Activated naive CD4-positive, alpha-beta T cell treated with anti-CD3 and anti-CD28 coated beads, Interleukin-2, amount 50 U/mL, for 72 hours (primary cell): ENCODE measurements around the gene POLR2I. TPM values are rescaled to one million over a fixed set of nuclear protein-coding genes. Genes with fewer than 3 reads are reported as not detected.
A peak's percentile ranks its signal among the peaks of the same experiment; 100 is the strongest.
"Not testable (repeated sequence)": the region's sequence is repeated elsewhere in the genome, so short reads cannot be mapped to it uniquely, and the experiment has no call there.

Experiments used
- ATAC-seq, 2 donors: fragments of 150-1000 bp; cut with Tn5 transposase; 2 replicates each; pipeline ENCODE4 v1.10.0; 2021; ENCODE audit warnings: mild to moderate bottlenecking in 2 of 2, moderate library complexity in 2 of 2
- DNase-seq, 2 donors: peaks; one replicate each; pipeline ENCODE4 v3.0.0; 2021 to 2022; ENCODE audit warnings: low spot score in 2 of 2
- H3K27ac Mint-ChIP-seq, 2 donors: one replicate each; pipeline ENCODE4 v1.8.0; 2022; ENCODE audit warnings: mild to moderate bottlenecking in 2 of 2, mixed read lengths in 2 of 2
- H3K36me3 Mint-ChIP-seq, 2 donors: one replicate each; pipeline ENCODE4 v1.8.0; 2022; ENCODE audit warnings: mixed read lengths in 2 of 2
- H3K9me3 Mint-ChIP-seq, 2 donors: one replicate each; pipeline ENCODE4 v1.8.0; 2022; ENCODE audit warnings: mixed read lengths in 2 of 2
- total RNA-seq, 2 donors: library from RNA; stranded (reverse); gene quantifications; one replicate each; pipeline ENCODE4 v1.2.3, GENCODE V29; 2022

The POLR2I gene
- total RNA-seq, 2 donors from 2014 or later, result 39.1 to 66.3 TPM

DNA sequence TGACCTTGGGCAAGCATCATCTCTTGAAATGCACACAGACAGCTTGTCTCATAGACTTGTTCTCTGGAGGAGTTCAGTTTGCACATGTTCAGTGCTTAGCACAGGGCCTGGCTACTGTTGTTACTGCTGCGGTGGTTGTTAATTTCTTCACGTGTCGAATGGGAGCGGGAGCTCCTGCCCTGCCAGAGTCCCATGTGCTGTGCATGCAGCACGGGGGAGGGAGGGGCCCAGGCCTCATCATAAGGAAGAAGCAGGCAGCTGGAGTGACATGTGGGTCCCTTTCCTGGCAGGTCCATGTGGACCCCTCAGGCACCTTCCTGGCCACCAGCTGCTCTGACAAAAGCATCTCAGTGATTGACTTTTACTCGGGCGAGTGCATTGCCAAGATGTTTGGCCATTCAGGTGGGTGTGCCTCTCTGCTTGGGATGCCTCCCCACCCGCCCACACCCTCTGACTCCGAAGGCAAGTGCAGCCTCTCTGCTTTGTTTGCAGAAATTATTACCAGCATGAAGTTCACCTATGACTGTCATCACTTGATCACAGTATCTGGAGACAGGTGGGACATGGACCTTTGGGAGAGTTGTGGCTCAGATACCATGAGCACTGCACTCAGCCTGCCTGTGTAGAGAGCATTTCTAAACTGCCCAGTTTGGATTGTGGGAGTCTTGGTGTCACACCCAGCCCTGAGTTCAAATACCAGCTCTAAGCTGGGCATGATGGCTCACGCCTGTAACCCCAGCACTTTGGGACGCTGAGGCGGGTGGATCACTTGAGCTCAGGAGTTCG lies 23.6 kb downstream of the POLR2I start:
- DNase-seq (no peak), ATAC-seq (no peak)
- Mint-ChIP-seq H3K9me3 (no peaks in the 10 kb centered on the region), H3K36me3 (peaks cover 23 to 28% of the 10 kb centered on the region in 2 donors), H3K27ac (peak overlapping the region in 1 of 2 donors; percentile 76)

DNA sequence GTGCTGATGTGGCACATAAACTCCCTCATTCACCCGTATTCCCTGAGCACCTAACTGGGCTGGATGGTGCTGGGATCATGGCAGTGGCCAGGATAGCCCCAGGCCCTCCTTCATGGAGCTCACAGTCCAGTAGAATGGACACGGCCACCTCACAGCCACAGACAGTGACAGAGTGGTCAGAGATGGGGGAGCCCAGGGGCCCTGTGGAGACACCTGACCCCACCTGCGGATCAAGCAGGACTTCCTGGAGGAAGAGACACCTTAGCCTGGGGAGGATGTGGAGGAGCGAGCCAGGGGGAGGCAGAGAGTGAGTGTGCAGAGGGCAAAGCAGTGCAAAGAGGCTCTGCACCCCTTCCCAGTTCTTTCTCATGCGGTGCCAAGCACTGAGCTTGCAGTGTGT lies 24.8 kb downstream of the POLR2I start:
- peak overlapping the region; percentile 30 to 38 for H3K27ac Mint-ChIP-seq

DNA sequence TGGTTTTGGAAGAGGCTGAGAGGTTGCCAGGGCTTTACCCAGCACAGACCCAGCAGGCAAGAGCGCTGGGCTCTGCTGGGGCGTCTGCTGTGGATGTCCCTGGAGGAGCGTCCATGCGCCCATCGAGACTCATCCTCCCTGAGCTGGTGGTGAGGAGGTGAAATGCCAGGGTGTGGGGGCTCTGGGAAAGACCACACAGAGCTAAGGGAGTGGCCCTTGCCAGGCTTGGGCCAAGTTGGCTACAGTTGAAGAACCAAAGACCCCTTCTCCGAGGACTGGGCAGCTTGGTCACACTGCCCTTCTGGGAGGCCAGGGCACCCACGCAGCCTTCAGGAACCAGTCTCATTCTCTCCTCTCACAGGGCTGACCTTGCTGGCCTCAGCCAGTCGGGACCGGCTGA lies 28.3 kb downstream of the POLR2I start:
- H3K36me3 Mint-ChIP-seq, result peaks cover 27 to 34% of the 10 kb centered on the region in 2 donors
- H3K27ac Mint-ChIP-seq, result no peak overlapping the region
- DNase-seq, result no peak
- no peaks in the 10 kb centered on the region for H3K9me3 Mint-ChIP-seq
- peak in 1 of 2 donors; percentile 11 for ATAC-seq

More for the DNA sequence above, 24.8 kb downstream of the POLR2I start:
- ATAC-seq (no peak), DNase-seq (no peak)
- H3K36me3 Mint-ChIP-seq, result peaks cover 24 to 29% of the 10 kb centered on the region in 2 donors
- H3K9me3 Mint-ChIP-seq, result no peaks in the 10 kb centered on the region

DNA sequence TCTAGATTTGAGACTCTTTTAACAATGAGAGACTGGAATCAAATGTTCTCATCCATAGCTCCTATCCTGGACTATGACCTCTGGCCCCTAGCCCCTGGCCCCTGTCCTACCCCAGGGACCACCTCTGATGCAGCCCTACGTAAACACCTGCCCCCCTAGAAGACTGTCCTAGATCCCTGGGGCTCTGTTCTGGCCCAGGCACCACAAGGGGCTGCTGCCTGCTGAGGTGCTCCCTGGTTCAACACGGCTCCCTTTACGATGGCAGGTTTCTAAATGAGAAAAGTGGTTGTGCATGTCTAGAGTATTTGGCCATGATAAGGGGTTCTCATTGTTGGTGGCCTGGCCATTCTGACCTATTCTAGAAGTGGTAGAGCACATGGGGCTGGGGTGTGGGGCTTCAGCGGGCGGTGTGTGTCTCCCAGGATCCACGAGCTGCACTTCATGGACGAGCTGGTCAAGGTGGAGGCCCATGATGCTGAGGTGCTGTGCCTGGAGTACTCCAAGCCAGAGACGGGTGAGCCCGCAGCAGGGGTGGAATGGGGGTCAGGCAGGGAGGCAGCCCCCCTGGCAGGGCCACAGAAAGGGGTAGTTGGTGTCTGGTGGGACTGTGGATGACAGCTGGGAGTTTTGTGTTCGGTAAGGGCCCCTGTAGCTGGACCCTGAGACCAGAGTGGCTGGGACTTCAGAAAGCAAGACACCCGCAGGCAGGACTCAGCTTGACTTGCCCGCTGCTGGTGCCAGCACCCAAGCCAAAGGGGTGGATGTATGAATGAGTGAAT lies 30.3 kb downstream of the POLR2I start:
- Mint-ChIP-seq H3K9me3 (no peaks in the 10 kb centered on the region), H3K27ac (peak overlapping the region in 1 of 2 donors; percentile 59), H3K36me3 (peaks cover 20 to 39% of the 10 kb centered on the region in 2 donors)
- no peak for ATAC-seq
- no peak for DNase-seq

DNA sequence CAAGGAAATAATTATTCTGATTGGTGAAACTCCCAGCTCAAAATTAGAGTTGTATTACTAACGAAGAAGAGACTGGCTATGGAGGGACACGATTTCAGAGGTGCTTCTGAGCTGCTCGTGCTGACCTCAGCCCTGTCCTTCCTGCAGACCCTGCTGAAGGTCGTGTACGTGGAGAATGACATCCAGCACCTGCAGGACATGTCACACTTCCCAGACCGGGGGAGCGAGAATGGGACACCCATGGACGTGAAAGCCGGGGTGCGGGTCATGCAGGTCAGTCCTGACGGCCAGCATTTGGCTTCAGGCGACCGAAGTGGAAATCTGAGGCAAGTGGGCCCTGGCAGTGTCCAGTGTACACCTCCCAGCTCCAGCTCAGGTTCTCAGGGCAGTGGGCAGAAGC lies 31.8 kb downstream of the POLR2I start:
- H3K27ac Mint-ChIP-seq, result peak overlapping the region in 1 of 2 donors; percentile 41
- no peaks in the 10 kb centered on the region for H3K9me3 Mint-ChIP-seq
- peaks cover 20 to 30% of the 10 kb centered on the region in 2 donors for H3K36me3 Mint-ChIP-seq
- ATAC-seq (no peak), DNase-seq (no peak)

DNA sequence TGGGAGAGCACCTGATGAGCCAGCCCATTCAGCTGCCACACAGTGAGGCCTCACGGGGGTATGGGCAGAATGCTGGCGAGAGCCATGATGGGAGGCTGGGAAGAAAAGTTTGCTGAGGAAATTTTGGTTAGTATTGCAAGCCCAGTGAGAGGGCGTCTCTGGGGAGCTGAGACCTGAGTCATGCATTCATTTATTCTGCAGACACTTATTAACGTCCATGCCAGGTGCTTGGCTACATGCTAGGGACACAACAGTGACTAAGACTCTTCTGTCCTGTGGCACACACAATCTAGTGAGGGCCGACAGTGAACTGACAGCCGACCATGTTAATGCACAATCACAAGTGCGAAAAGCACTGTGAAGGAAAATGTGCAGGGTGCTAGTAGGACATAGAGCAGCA lies 32.8 kb downstream of the POLR2I start:
- Mint-ChIP-seq H3K9me3 (no peaks in the 10 kb centered on the region), H3K36me3 (peaks cover 20 to 30% of the 10 kb centered on the region in 2 donors)

DNA sequence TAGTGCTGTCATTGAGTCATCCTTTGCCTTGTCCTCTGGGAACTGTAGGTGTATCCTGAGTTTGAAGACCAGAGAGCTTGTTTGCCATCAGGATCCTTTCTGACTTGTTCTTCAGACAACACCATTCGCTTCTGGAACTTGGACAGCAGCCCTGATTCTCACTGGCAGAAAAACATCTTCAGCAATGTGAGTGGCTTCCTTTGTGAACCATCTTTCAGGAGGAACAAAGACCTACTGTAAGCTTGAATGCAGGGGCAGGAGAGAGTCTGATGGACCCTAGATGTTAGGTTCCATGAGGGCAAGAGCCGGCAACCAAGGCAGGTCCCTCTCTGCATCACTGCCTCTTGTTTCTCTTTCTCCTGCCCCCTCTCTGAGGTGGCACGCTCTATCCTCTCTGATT lies 33.3 kb downstream of the POLR2I start:
- no peaks in the 10 kb centered on the region for H3K9me3 Mint-ChIP-seq
- DNase-seq (no peak), ATAC-seq (no peak)
- H3K36me3 Mint-ChIP-seq, result peaks cover 20 to 30% of the 10 kb centered on the region in 2 donors
- no peak overlapping the region for H3K27ac Mint-ChIP-seq

More for the DNA sequence above, 32.8 kb downstream of the POLR2I start:
- DNase-seq (no peak), ATAC-seq (no peak)
- H3K27ac Mint-ChIP-seq, result peak overlapping the region in 1 of 2 donors; percentile 4

DNA sequence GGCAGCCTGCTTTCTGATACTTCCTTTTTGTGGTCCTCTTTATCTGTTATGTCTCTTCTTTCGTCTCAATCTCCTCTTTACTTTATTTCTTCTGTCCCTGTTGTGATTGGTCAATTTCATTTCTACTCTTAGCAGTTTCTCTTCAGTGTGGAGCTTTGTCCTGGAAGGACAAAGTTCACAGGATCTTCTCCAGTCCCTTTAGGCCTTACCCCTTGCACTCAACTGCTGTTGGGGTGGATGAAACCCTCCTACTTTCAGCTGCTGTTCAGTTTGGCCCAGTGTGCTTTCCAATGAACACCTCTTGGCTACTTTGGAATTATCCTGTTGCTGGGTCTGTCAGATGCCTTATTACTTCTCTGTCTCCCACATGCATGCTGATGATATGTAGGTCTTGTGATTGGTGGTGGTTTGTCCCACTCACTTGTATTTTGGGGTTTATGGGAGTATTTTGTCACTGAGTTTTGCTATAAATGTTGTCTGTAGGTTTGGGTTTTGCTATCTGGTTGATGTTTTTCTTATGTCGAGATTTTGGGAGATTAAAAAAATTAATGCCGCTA lies 35.2 kb downstream of the POLR2I start:
- ATAC-seq (no peak), DNase-seq (no peak)
- H3K36me3 Mint-ChIP-seq, result peaks cover 21 to 32% of the 10 kb centered on the region in 2 donors
- H3K9me3 Mint-ChIP-seq, result no peaks in the 10 kb centered on the region
- peak overlapping the region in 1 of 2 donors; percentile 58 for H3K27ac Mint-ChIP-seq

DNA sequence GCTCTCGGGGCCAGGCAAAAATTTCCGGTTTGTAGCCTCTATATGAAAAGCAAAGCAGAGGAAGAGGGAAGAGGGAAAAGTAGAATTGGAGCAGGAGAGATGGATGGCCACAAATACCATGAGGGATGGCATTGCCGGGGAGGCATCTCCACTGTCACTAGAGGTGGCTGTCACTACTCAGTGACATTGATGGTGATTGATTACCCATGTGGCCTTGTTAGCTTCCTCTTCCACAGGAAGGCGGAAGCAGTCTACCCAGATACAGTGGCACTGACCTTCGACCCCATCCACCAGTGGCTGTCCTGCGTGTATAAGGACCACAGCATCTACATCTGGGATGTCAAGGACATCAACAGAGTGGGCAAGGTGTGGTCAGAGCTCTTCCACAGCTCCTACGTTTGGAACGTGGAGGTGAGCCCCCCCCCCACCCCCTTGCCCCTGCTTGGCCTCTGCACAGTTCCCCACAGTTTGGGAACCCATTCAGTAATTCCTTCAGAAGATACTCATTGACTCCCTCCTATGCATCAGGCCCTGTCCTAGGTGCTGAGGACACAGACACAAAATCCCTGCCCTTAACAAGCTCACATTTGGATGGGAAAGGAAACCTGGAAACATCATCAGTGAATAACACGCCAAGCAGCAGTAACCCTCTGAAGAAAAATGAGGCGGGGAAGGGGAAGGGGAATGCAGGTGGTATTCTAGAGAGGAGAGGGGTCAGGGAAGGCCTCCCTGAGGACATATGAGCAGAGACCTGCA lies 41.4 kb downstream of the POLR2I start:
- no peak for DNase-seq
- peaks cover 15 to 20% of the 10 kb centered on the region in 2 donors for H3K36me3 Mint-ChIP-seq
- no peak for ATAC-seq
- peak overlapping the region in 1 of 2 donors; percentile 65 for H3K27ac Mint-ChIP-seq
- no peaks in the 10 kb centered on the region for H3K9me3 Mint-ChIP-seq

DNA sequence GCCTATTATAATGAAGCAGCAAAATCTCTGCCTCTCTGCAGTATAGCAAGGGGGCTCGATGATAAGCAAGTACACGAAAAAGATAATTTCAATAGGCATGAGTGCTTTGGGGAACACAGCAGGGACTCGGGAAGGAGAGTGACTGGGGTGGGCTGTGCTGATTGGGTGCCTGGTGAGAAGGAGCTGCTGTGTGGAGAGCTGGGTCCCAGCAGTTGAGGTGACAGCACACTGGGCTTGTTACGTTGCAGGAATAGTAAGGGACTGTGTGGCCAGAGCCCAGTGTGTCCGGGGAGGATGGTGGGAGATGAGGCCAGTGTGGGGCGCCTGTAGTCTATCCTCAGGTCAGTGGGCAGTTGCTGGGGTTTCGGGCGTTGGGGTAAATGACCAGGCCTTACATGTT lies 42.6 kb downstream of the POLR2I start:
- no peak for ATAC-seq
- H3K9me3 Mint-ChIP-seq, result no peaks in the 10 kb centered on the region
- DNase-seq, result no peak
- H3K27ac Mint-ChIP-seq, result peak overlapping the region in 1 of 2 donors; percentile 77
- H3K36me3 Mint-ChIP-seq, result peaks cover 24 to 27% of the 10 kb centered on the region in 2 donors

DNA sequence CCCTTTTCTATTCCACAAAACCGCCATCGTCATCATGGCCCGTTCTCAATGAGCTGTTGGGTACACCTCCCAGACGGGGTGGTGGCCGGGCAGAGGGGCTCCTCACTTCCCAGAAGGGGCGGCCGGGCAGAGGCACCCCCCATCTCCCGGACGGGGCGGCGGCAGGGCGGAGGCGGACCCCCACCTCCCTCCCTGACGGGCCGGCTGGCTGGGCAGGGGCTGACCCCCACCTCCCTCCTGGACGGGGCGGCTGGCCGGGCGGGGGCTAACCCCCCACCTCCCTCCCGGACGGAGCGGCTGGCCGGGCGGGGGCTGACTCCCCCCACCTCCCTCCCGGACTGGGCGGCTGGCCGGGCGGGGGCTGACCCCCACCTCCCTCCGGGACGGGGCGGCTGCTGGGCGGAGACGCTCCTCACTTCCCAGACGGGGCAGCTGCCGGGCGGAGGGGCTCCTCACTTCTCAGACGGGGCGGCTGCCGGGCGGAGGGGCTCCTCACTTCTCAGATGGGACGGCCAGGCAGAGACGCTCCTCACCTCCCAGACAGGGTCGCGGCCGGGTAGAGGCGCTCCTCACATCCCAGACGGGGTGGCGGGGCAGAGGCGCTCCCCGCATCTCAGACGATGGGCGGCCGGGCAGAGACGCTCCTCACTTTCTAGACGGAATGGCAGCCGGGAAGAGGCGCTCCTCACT lies 45.7 kb downstream of the POLR2I start:
- not testable (repeated sequence) for DNase-seq, H3K9me3 Mint-ChIP-seq, ATAC-seq, H3K27ac Mint-ChIP-seq
- peaks cover 19 to 37% of the 10 kb centered on the region in 2 donors for H3K36me3 Mint-ChIP-seq

DNA sequence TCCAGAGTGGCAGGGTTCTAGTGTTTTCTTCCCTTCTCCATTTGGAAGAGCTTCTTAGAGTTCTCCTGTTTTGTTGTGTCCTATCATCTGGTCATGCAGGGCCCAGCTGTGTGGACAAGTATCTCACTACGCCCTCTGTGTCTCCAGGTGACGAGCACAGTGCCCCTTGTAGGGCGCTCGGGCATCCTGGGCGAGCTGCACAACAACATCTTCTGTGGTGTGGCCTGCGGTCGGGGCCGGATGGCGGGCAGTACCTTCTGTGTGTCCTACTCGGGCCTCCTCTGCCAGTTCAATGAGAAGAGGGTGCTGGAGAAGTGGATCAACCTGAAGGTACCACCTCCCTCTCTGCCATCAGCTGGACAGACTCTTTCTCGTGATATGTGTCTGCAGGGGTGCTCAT lies 47.0 kb downstream of the POLR2I start:
- peaks cover 19 to 34% of the 10 kb centered on the region in 2 donors for H3K36me3 Mint-ChIP-seq
- no peak for ATAC-seq
- H3K9me3 Mint-ChIP-seq, result no peaks in the 10 kb centered on the region
- no peak for DNase-seq
- no peak overlapping the region for H3K27ac Mint-ChIP-seq

DNA sequence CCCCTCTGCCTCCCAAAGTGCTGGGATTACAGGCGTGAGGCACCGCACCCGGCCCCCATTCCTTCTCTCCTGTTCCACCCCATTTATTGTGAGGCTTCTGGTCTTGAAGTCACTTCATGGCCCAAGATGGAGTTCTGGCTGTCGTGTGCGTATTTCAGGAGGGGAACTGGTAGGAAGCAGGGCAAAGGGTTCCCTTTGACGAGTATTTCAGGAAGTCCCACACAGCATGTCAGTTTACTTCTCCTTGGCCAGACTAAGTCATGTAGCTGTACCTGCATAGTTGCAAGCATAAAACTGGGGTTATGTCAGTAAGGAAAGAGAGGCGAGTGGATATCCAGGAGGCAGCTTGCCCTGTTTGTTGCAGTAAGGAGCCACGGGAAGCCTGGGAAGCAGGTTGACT lies 49.8 kb downstream of the POLR2I start:
- Mint-ChIP-seq H3K9me3 (no peaks in the 10 kb centered on the region), H3K27ac (no peak overlapping the region), H3K36me3 (peaks cover 9 to 36% of the 10 kb centered on the region in 2 donors)
- DNase-seq (no peak), ATAC-seq (no peak)
